8988T (cell line): ENCODE results near the gene CMIP.

Experiments used
- DNase-seq: peaks from one replicate; pipeline ENCODE4 v3.0.0; 2011

CMIP gene

DNA sequence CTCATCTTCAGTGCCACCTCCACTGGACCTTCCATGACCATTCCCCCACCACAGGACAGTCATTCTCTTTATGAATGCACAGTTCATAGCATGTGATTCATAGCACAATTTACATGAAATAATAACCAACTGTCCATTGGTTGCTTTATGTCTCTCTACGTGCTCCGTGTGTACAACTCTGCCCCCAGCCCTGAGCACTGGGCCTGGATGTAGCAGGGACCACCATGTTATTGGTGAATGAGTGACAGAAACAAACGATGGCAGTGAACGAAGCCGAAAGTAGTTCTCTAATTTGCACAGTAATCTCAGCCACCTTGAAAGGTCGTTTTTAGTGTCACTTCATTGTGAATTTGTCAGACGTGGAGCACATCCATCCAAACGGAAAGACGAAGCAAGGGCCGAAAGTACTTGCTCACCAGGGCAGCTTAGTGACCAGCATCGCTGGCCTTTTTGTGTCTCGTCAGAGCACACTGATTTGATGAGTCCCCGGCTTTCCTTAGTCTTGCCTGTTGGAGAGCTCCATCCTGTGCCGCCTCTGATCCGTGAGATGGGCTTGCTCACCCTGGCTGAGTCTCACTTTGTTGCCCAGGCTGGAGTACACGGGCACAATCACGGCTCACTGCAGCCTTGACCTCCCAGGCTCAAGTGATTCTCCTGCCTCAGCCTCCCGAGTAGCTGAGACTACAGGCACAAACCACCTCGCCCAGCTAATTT is 95.3 kb downstream of the CMIP start:
- no peak for DNase-seq

- DNase-seq, result no peak
Observed at GRCh38 chr16:81541314-81541713, 96.7 kb downstream of the CMIP start.

DNA sequence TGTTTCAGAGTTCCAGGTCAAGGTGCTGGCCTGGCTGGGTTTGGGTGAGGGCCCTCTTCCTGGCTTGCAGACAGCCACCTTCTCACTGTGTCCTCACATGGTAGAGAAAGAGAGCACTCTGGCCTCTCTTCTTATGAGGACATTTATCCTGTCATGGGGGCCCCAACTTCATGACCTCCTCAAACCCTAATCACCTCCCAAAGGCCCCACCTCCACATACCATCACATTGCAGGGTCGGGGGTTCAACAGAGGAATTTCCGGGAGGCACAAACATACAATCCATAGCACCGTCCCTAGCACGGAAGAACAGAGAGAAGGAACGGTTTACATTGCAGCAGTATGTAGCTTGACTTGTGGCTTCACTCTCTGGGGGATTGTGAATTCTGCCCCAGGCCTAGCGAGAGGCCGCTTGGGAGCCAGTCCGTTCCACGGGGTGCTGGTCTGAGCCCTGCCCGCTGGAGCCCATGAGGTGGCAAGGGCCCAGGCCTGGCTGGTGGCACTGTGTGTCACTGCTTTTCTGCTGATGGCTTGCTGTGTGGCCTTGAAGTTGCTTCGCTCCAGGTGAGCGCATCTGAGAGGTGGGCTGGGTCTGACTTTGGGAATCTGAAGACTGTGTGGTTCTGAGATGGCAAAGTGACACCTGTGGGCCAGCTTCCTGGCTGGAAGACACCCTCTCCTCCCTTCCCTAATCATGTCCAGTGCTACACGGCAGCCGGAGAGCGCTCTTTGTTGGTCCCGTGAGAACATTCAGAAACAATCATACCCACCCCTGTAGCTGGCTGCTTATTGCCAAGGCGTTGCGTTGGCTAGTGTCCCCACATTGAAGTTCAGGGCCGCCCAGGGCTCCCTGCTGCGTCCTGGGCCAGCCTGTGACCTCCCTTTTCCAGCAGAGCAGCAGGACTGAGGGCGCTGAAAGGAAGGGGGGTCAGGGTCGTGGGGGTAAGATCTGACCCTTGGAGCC is 98.3 kb downstream of the CMIP start:
- DNase-seq, result no peak

GRCh38 chr16:81543571-81543970 is 99.0 kb downstream of the CMIP start:
- DNase-seq, result no peak

DNA sequence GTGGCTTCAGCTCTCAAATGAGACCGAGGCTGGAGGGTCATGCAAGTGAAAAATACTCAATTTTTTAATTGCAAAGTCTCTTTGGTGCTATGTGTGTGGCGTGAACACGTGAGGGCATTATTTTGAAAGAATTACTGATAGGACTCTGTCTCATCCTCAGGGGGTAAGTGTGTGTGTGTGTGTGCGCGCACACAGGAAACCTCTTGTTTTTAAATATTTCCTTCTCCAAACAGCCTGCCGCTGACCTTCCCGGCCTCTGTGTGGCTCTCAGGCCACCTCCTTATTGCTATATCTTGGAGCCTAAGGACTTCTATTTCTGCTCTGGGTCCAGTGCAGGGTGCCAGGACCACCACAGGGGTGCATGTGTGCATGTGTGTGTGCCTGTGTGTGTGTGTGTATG is 99.7 kb downstream of the CMIP start:
- no peak for DNase-seq

DNA sequence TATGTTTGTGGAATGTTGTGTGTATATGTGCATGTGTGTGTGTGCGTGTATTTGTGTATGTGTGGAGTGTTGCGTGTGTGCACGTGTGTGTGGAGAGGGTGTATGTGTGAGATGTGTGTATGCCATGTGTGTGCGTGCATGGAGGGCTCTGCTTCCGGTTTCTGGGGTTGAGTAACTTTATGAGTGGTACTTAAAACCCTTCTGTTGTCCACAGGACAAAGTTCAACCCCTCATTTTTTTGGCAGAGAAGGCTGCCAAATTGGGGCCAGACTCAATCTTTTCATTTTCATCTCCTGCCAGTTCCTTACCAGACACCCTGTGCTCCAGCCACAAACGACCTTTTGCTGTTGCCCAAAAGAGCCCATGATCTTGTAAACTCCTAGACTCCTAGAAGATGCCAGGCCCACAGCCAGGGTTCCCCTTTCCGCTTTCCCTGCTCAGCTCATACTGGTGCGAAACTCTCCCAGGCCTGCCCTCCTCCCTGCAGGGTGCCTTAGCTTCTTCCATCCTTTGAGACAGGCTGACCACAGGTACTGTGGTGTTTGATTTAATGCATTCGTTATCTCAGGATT is 100.2 kb downstream of the CMIP start:
- DNase-seq, result no peak

DNA sequence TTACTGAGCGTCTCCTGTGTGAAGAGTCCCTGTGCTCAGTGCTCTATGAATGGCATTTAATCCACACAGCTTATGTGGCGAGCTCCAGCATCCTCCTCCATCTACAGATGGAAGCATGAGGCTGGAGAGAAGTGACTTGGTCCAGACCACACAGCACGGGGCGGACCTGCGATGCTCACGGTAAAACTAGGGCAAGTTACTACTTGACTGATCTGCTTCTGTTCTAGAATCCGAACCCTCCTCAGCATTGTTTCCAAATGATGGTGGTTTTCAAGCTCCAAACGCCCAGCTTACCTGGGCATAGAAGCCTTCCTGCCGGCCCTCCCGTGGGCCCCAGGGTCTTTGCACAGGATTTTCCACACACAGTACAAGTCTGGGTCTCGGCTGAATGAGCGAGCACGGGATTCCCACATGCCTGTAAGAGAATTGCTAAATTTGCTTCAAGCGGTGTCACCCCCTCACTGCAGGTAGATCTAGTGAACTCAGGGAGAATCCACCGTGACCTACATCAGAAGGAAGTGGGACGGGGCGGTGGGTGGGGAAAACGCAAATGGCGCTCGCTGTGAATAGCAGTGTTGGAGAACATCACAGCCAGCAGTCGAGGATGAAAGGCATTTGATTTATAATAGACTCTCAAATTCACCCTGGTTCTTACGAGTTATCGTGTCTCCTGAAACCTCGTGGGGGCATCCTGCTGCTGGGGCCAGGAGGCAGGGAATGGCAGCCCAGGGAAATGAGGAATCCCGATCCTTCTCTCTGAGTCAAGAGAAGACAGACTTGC is 101.1 kb downstream of the CMIP start:
- DNase-seq, result no peak

- DNase-seq, result no peak
Observed at GRCh38 chr16:81546781-81547180, 102.2 kb downstream of the CMIP start.

DNA sequence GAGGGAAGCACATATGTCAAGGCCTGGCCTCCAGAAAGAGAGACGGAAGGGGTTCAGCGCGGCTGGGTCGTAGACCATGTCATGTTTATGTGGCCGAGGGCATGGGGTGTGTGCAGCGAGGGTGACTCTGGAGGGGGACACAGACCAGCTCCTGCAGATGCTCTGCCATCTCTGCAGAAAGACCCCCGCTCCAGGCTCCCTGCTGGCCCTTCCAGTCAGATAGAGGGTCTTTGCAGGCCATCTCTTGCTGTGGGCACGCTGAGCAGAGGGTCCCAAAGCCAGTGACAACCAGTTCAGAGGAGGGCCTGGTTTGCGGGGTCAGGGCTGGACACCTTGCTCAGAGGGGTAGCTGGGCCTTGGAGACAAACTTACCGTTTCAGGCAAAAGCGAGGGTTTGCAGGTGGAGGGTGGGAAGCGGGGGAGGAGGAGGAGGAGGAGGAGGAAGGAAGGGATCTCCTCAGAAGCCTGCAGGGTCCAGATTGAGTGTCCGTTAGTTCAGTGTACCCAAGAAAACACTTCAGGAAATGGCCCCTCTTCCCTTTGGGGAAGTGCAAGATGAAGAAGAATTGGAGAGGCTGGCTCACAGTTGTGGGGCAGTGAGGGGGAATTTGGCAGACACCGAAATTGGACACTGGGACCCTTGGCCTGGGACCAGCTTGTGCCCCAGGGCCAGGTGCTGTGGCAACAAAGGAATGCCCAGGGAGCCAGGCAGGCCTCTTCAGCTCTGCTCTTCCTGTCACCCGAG is 102.8 kb downstream of the CMIP start:
- no peak for DNase-seq

GRCh38 chr16:81547939-81548216 is 103.3 kb downstream of the CMIP start:
- DNase-seq, result no peak

DNA sequence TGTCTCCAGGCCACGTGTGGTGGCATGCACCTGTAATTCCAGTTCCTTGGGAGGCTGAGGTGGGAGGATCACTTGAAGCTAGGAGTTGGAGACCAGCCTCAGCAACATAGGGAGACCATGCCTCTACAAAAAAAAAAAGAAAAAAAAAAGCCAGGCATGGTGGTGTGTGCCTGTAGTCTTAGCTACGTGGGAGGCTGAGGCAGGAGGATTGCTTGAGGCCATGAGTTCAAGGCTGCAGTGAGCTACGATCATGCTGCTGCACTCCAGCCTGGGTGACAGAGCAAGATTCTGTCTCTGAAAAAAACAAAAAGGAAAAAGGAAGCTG is 103.9 kb downstream of the CMIP start:
- DNase-seq, result no peak

GRCh38 chr16:81548876-81549546 is 104.4 kb downstream of the CMIP start:
- no peak for DNase-seq

GRCh38 chr16:81549547-81550431 is 105.2 kb downstream of the CMIP start:
- no peak for DNase-seq

- DNase-seq, result no peak
Observed at GRCh38 chr16:81550432-81550808, 105.8 kb downstream of the CMIP start.

DNA sequence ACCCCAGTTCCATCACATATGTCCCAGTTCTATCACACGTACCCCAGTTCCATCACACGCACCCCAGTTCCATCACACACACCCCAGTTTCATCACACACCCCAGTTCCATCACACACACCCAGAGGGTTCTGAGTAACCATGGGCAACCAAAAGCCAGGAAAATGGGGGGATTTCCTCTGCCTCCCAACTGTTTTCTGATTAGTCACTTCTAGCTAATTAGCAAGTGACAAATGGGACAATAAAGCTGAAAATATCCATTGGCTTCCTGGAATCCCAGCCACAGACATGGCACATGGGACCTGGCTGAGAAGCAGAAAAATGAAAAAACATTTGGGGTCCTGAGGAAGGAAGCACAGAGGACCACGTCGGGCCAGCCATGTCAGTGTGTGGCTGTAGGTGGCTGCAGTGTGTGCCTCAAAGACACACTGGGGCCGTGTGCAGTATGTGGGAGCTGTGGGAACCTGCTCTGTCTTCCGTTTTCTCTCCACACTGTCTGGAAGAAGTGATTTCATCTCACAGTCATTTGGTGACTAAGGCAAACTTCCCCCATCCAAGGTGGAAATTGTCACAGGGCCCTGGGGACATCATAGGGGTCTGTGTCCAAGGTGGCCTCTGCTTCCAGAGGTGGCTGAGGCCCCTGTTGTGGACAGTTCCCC is 106.7 kb downstream of the CMIP start:
- peak; percentile 73 for DNase-seq

GRCh38 chr16:81551821-81552304 is 107.3 kb downstream of the CMIP start:
- no peak for DNase-seq

DNA sequence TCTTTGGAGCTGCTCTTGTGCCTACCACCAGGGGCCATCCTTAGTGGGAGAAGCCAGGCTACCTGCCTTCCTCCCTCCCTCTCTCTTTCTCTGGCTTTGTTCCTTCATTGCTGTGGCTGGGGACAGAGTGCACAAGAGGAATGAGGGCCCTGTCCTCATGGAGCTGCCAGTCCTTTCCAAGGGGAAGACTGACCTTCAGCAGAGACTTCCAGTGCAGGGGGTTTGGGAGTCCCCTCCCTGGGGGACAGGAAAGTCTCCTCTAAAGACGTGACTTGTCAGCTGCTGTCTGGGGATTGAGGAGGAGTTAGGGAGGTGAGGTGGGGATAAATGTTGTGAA is 108.1 kb downstream of the CMIP start:
- DNase-seq, result no peak

- DNase-seq, result no peak
Observed at GRCh38 chr16:81553080-81553813, 108.6 kb downstream of the CMIP start.

- no peak for DNase-seq
Observed at GRCh38 chr16:81553814-81554675, 109.4 kb downstream of the CMIP start.
